ENCODE measurements around the gene NECAP2.
"Not testable (repeated sequence)": the region's sequence is repeated elsewhere in the genome, so short reads cannot be mapped to it uniquely, and the experiment has no call there.

NECAP2 gene

GRCh38 chr1:16449065-16449464 is 8.5 kb downstream of the NECAP2 start:
- no peak overlapping the region for H3K9ac ChIP-seq (ENCODE audit: low read depth, low read length)
- H3K4me3 ChIP-seq (ENCODE audit: low read length) = no peak overlapping the region
- peaks cover 76% of the 10 kb centered on the region for H3K36me3 ChIP-seq (ENCODE audit: insufficient read depth, low read depth, low read length)
- no peak overlapping the region for H3K27ac ChIP-seq (ENCODE audit: low read length)
- H3K4me1 ChIP-seq (ENCODE audit: insufficient read depth, low read length) = no peaks in the 10 kb centered on the region
- no peaks in the 10 kb centered on the region for H3K9me3 ChIP-seq (ENCODE audit: insufficient read depth, low read depth, low read length)
- H3K27me3 ChIP-seq (ENCODE audit: insufficient read depth, low read length) = no peaks in the 10 kb centered on the region

GRCh38 chr1:16449666-16450065 is 9.1 kb downstream of the NECAP2 start:
- H3K36me3 ChIP-seq (ENCODE audit: insufficient read depth, low read depth, low read length) = peaks cover 73% of the 10 kb centered on the region
- no peaks in the 10 kb centered on the region for H3K9me3 ChIP-seq (ENCODE audit: insufficient read depth, low read depth, low read length)
- no peak overlapping the region for H3K9ac ChIP-seq (ENCODE audit: low read depth, low read length)
- no peaks in the 10 kb centered on the region for H3K4me1 ChIP-seq (ENCODE audit: insufficient read depth, low read length)
- no peaks in the 10 kb centered on the region for H3K27me3 ChIP-seq (ENCODE audit: insufficient read depth, low read length)
- H3K4me3 ChIP-seq (ENCODE audit: low read length) = no peak overlapping the region
- no peak overlapping the region for H3K27ac ChIP-seq (ENCODE audit: low read length)

- no peaks in the 10 kb centered on the region for H3K9me3 ChIP-seq (ENCODE audit: insufficient read depth, low read depth, low read length)
- H3K36me3 ChIP-seq (ENCODE audit: insufficient read depth, low read depth, low read length) = peaks cover 77% of the 10 kb centered on the region
- no peak overlapping the region for H3K27ac ChIP-seq (ENCODE audit: low read length)
- no peaks in the 10 kb centered on the region for H3K4me1 ChIP-seq (ENCODE audit: insufficient read depth, low read length)
- H3K4me3 ChIP-seq (ENCODE audit: low read length) = no peak overlapping the region
- H3K27me3 ChIP-seq (ENCODE audit: insufficient read depth, low read length) = no peaks in the 10 kb centered on the region
- H3K9ac ChIP-seq (ENCODE audit: low read depth, low read length) = no peak overlapping the region
These were observed 10.4 kb downstream of the NECAP2 start for GRCh38 chr1:16450863-16451481.

- Histone ChIP-seq H3K4me3 (ENCODE audit: low read length) (no peak overlapping the region), H3K27me3 (ENCODE audit: insufficient read depth, low read length) (no peaks in the 10 kb centered on the region), H3K9me3 (ENCODE audit: insufficient read depth, low read depth, low read length) (no peaks in the 10 kb centered on the region), H3K27ac (ENCODE audit: low read length) (no peak overlapping the region), H3K9ac (ENCODE audit: low read depth, low read length) (no peak overlapping the region), H3K4me1 (ENCODE audit: insufficient read depth, low read length) (no peaks in the 10 kb centered on the region), H3K36me3 (ENCODE audit: insufficient read depth, low read depth, low read length) (peaks cover 79% of the 10 kb centered on the region)
These were observed 11.5 kb downstream of the NECAP2 start for GRCh38 chr1:16451841-16452528.

DNA sequence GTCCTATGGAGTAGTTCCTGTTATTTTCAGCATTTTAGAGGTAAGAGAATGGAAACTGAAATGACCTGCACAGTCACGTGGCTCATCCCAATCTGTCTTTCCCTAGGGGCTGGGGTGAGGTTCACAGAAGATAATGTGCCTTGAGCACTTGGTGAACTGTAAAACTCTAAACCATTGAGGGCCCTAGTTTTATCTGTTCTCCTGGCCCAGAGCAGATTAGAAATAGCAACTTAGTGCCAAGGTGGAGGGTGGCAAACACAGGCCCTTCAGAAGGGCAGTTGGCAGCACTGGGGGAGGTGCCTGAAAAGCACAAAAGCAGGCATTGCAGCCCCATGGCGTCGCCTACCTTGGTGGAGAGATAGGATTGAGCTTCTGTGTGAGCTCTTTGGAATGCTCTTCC is 14.4 kb downstream of the NECAP2 start:
- not testable (repeated sequence) for H3K27me3 ChIP-seq (ENCODE audit: insufficient read depth, low read length); H3K9ac ChIP-seq (ENCODE audit: low read depth, low read length); H3K9me3 ChIP-seq (ENCODE audit: insufficient read depth, low read depth, low read length); H3K4me3 ChIP-seq (ENCODE audit: low read length); H3K4me1 ChIP-seq (ENCODE audit: insufficient read depth, low read length); H3K27ac ChIP-seq (ENCODE audit: low read length)
- H3K36me3 ChIP-seq (ENCODE audit: insufficient read depth, low read depth, low read length) = peaks cover 73% of the 10 kb centered on the region

GRCh38 chr1:16456151-16456550 is 15.6 kb downstream of the NECAP2 start:
- not testable (repeated sequence) for H3K9me3 ChIP-seq (ENCODE audit: insufficient read depth, low read depth, low read length); H3K9ac ChIP-seq (ENCODE audit: low read depth, low read length); H3K27me3 ChIP-seq (ENCODE audit: insufficient read depth, low read length); H3K4me1 ChIP-seq (ENCODE audit: insufficient read depth, low read length); H3K4me3 ChIP-seq (ENCODE audit: low read length); H3K27ac ChIP-seq (ENCODE audit: low read length)
- peaks cover 64% of the 10 kb centered on the region for H3K36me3 ChIP-seq (ENCODE audit: insufficient read depth, low read depth, low read length)

- Histone ChIP-seq H3K4me1 (ENCODE audit: insufficient read depth, low read length) (no peaks in the 10 kb centered on the region), H3K36me3 (ENCODE audit: insufficient read depth, low read depth, low read length) (peaks cover 68% of the 10 kb centered on the region), H3K9ac (ENCODE audit: low read depth, low read length) (no peak overlapping the region), H3K27ac (ENCODE audit: low read length) (no peak overlapping the region), H3K27me3 (ENCODE audit: insufficient read depth, low read length) (no peaks in the 10 kb centered on the region), H3K9me3 (ENCODE audit: insufficient read depth, low read depth, low read length) (no peaks in the 10 kb centered on the region), H3K4me3 (ENCODE audit: low read length) (no peak overlapping the region)
These were observed 18.3 kb downstream of the NECAP2 start for GRCh38 chr1:16458831-16459230.

DNA sequence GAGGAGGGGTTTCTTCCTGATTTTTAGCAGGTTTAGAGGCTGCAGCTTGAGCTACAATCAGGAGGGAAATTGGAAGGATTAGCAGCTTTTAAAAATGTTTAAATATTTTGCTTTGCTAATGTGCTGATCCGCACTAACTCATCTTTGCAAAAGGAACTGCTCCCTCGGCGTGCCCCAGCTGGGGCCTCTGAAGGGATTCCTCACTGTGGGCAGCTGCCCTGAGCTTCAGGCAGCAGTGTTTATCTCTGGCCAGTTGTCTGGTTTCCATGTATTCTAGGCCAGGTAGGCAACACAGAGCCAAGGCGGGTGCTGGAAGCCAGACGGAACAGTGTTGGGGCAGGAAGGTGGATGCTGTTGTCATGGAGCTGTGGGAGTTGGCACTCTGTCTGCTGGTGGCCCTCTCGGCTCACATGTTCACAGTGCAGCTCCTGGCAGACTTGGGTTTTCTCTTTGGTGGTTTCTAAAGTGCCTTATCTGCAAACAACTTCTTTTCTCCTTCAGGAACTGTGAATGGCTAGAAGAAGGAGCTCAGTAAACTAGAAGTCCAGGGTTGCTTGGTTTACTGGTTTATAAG is 18.9 kb downstream of the NECAP2 start:
- Histone ChIP-seq H3K36me3 (ENCODE audit: insufficient read depth, low read depth, low read length) (peaks cover 68% of the 10 kb centered on the region), H3K4me3 (ENCODE audit: low read length) (no peak overlapping the region), H3K9ac (ENCODE audit: low read depth, low read length) (no peak overlapping the region), H3K27me3 (ENCODE audit: insufficient read depth, low read length) (no peaks in the 10 kb centered on the region), H3K27ac (ENCODE audit: low read length) (no peak overlapping the region), H3K9me3 (ENCODE audit: insufficient read depth, low read depth, low read length) (no peaks in the 10 kb centered on the region), H3K4me1 (ENCODE audit: insufficient read depth, low read length) (no peaks in the 10 kb centered on the region)

- Histone ChIP-seq H3K36me3 (ENCODE audit: insufficient read depth, low read depth, low read length) (peaks cover 46% of the 10 kb centered on the region), H3K9ac (ENCODE audit: low read depth, low read length) (no peak overlapping the region), H3K27me3 (ENCODE audit: insufficient read depth, low read length) (no peaks in the 10 kb centered on the region), H3K9me3 (ENCODE audit: insufficient read depth, low read depth, low read length) (no peaks in the 10 kb centered on the region), H3K4me1 (ENCODE audit: insufficient read depth, low read length) (no peaks in the 10 kb centered on the region), H3K4me3 (ENCODE audit: low read length) (no peak overlapping the region), H3K27ac (ENCODE audit: low read length) (no peak overlapping the region)
These were observed 21.2 kb downstream of the NECAP2 start for GRCh38 chr1:16461681-16462080.

DNA sequence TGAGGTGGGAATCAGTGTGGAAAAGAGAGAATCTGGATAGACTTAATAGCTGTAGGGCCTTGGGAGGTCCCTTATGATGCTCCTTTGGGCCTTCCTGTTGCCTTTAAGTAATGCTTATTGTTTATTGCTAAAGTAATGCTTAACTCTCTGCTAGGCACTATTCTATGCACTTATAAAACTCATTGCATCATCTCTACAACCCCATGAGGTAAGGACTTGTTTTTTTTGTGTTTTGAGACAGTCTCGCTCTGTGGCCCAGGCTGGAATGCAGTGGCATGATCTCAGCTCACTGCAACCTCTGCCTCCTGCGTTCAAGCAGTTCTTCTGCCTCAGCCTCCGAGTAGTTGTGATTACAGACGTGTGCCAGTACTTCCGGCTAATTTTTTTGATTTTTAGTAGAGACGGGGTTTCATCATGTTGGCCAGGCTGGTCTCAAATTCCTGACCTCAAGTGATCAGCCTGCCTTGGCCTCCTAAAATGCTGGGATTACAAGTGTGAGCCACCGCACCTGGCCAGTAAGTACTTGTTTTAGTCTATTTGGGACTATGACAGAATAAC is 22.3 kb downstream of the NECAP2 start:
- H3K9ac ChIP-seq (ENCODE audit: low read depth, low read length) = no peak overlapping the region
- H3K4me3 ChIP-seq (ENCODE audit: low read length) = no peak overlapping the region
- H3K4me1 ChIP-seq (ENCODE audit: insufficient read depth, low read length) = no peaks in the 10 kb centered on the region
- H3K27me3 ChIP-seq (ENCODE audit: insufficient read depth, low read length) = no peaks in the 10 kb centered on the region
- H3K9me3 ChIP-seq (ENCODE audit: insufficient read depth, low read depth, low read length) = no peaks in the 10 kb centered on the region
- no peak overlapping the region for H3K27ac ChIP-seq (ENCODE audit: low read length)
- H3K36me3 ChIP-seq (ENCODE audit: insufficient read depth, low read depth, low read length) = peaks cover 38% of the 10 kb centered on the region

DNA sequence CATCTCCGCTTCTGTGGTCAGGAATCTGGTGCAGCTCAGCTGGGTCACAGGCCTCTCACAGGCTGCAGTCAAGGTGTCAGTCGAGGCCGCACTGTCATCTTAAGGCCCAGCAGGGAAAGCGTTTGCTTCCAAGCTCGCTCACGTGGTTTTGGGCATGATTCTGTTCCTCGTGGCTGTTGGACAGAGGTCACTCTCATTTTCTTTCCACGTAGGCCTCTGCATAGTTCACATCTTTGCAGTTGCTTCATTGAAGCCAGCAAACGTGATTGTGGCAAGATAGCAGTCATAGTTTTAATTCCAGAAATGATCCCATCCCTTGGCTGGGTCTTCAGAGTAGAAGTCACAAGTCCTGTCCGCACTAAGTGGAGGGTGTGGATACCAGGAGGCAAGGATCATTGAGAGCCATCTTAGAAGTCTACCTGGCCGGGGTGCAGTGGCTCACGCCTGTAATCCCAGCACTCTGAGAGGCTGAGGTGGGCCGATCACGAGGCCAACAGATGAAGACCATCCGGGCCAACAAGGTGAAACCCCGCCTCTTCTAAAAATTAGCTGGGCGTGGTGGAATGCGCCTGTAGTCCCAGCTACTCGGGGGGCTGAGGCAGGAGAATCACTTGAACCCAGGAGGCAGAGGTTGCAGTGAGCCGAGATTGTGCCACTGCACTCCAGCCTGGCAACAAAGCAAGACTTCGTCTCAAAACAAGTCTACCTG is 24.5 kb downstream of the NECAP2 start:
- Histone ChIP-seq H3K27ac (ENCODE audit: low read length) (no peak overlapping the region), H3K9me3 (ENCODE audit: insufficient read depth, low read depth, low read length) (no peaks in the 10 kb centered on the region), H3K9ac (ENCODE audit: low read depth, low read length) (no peak overlapping the region), H3K27me3 (ENCODE audit: insufficient read depth, low read length) (no peaks in the 10 kb centered on the region), H3K36me3 (ENCODE audit: insufficient read depth, low read depth, low read length) (peaks cover 20% of the 10 kb centered on the region), H3K4me1 (ENCODE audit: insufficient read depth, low read length) (no peaks in the 10 kb centered on the region), H3K4me3 (ENCODE audit: low read length) (no peak overlapping the region)

Measured in iPS-20b (cell line).